K562 (cell line): ENCODE measurements around the gene CFAP20DC. TPM values are rescaled to one million over a fixed set of nuclear protein-coding genes. Genes with fewer than 3 reads are reported as not detected.
A peak's percentile ranks its signal among the peaks of the same experiment; 100 is the strongest.

Experiments
- CHCHD3 ChIP-seq: fragments of 250-450 bp; sonication (Bioruptor Pico); IDR thresholded peaks from 2 replicates; pipeline ENCODE4 v2.1.2; 2022; ENCODE audit warnings: mild to moderate bottlenecking
- GATAD2A ChIP-seq: fragments of 450-650 bp; IDR thresholded peaks from 2 replicates; pipeline ENCODE4 v1.6.1; 2017
- LEF1 ChIP-seq: fragments of 450-650 bp; IDR thresholded peaks from 2 replicates; pipeline ENCODE4 v1.6.1; 2016; ENCODE audit warnings: mild to moderate bottlenecking
- MEF2A ChIP-seq: IDR thresholded peaks from 2 replicates; pipeline ENCODE4 v1.6.1; 2011; ENCODE audit warnings: low read depth, mild to moderate bottlenecking, low read length, moderate library complexity; ENCODE audit not compliant: control insufficient read depth
- MEIS2 ChIP-seq: fragments of 450-650 bp; IDR thresholded peaks from 2 replicates; pipeline ENCODE4 v1.6.1; 2014; ENCODE audit warnings: mild to moderate bottlenecking; ENCODE audit not compliant: partially characterized antibody
- TCF3 ChIP-seq: sonication (generic); formaldehyde crosslinking; IDR thresholded peaks from 2 replicates; pipeline ENCODE4 v1.4.0; 2020; ENCODE audit warnings: mild to moderate bottlenecking, missing genetic modification reagents
- ZNF318 ChIP-seq, 2 experiments: fragments of 450-650 bp; IDR thresholded peaks; 2 replicates each; pipeline ENCODE4 v1.6.1; 2016; ENCODE audit warnings: mild to moderate bottlenecking in 2 of 2, borderline replicate concordance in 1 of 2, low read depth in 1 of 2, moderate library complexity in 1 of 2
- polyA plus RNA-seq, 8 experiments: library from polyadenylated mRNA; depleted of rRNA in 4 of 8; stranded (reverse) in 5 of 8; unstranded in 3 of 8; fragments of >200 nt; fragmentation: Nextera tagmentation in 2 of 8; fragmentation: Illumina TruSeq in 1 of 8; extraction: Ambion mirVana in 2 of 8; extraction: Trizol in 1 of 8; gene quantifications; 2 replicates each; pipeline versions ENCODE4 v1.2.1 to v1.2.3, GENCODE V29; 2011 to 2014; ENCODE audit warnings: inconsistent platforms in 1 of 8, missing spikeins in 1 of 8
- total RNA-seq, 7 experiments: library from RNA; depleted of rRNA in 6 of 7; stranded (reverse); fragments of >200 nt in 6 of 7; fragmentation: Illumina TruSeq in 2 of 7; extraction: Trizol in 2 of 7; gene quantifications; 2 replicates each; pipeline versions ENCODE4 v1.2.1 to v1.2.3, GENCODE V29; 2011 to 2021; ENCODE audit warnings: low replicate concordance in 1 of 7
- TF ChIP-seq, protein P1 (sequence below): fragments of 450-650 bp; IDR thresholded peaks from 2 replicates; pipeline ENCODE4 v1.6.1; 2017; ENCODE audit warnings: antibody characterized with exemption, mild to moderate bottlenecking
- TF ChIP-seq, protein P2 (sequence below): sonication (generic); formaldehyde crosslinking; IDR thresholded peaks from 2 replicates; pipeline ENCODE4 v1.8.1; 2023; ENCODE audit warnings: mild to moderate bottlenecking, missing genetic modification reagents

CFAP20DC gene
- total and polyA plus RNA-seq, 9 of the 15 experiments (the other 6 are each of a cell fraction or from before 2014, with no cell fraction given) = 1.6 to 5.9 (median 4.6) TPM

GRCh38 chr3:58963928-58964503, 85.8 kb downstream of the CFAP20DC start (continued):
- peak; percentile 12; the same call in 1 of the 2 replicates for TF ChIP-seq TCF3 (CRISPR knock-in tag)
- no peak for TF ChIP-seq MEF2A
- no peak for TF ChIP-seq ZNF318 (IDR thresholded peaks at IDR 0.05; ENCODE audit: borderline replicate concordance in 1 of 2, low read depth in 1 of 2)
- TF ChIP-seq, protein P1, sequence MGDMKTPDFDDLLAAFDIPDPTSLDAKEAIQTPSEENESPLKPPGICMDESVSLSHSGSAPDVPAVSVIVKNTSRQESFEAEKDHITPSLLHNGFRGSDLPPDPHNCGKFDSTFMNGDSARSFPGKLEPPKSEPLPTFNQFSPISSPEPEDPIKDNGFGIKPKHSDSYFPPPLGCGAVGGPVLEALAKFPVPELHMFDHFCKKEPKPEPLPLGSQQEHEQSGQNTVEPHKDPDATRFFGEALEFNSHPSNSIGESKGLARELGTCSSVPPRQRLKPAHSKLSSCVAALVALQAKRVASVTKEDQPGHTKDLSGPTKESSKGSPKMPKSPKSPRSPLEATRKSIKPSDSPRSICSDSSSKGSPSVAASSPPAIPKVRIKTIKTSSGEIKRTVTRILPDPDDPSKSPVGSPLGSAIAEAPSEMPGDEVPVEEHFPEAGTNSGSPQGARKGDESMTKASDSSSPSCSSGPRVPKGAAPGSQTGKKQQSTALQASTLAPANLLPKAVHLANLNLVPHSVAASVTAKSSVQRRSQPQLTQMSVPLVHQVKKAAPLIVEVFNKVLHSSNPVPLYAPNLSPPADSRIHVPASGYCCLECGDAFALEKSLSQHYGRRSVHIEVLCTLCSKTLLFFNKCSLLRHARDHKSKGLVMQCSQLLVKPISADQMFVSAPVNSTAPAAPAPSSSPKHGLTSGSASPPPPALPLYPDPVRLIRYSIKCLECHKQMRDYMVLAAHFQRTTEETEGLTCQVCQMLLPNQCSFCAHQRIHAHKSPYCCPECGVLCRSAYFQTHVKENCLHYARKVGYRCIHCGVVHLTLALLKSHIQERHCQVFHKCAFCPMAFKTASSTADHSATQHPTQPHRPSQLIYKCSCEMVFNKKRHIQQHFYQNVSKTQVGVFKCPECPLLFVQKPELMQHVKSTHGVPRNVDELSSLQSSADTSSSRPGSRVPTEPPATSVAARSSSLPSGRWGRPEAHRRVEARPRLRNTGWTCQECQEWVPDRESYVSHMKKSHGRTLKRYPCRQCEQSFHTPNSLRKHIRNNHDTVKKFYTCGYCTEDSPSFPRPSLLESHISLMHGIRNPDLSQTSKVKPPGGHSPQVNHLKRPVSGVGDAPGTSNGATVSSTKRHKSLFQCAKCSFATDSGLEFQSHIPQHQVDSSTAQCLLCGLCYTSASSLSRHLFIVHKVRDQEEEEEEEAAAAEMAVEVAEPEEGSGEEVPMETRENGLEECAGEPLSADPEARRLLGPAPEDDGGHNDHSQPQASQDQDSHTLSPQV = 0 out of 2 replicates have a peak, but pooled peaks have one; percentile 18
- TF ChIP-seq LEF1 = peak; percentile 33; the same call in 1 of the 2 replicates
- peak; percentile 2 for TF ChIP-seq MEIS2
- TF ChIP-seq, protein P2, sequence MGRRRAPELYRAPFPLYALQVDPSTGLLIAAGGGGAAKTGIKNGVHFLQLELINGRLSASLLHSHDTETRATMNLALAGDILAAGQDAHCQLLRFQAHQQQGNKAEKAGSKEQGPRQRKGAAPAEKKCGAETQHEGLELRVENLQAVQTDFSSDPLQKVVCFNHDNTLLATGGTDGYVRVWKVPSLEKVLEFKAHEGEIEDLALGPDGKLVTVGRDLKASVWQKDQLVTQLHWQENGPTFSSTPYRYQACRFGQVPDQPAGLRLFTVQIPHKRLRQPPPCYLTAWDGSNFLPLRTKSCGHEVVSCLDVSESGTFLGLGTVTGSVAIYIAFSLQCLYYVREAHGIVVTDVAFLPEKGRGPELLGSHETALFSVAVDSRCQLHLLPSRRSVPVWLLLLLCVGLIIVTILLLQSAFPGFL = no peak
- no peak for TF ChIP-seq GATAD2A
- no peak for TF ChIP-seq CHCHD3 (CRISPR knock-in tag)
